ENCODE data around the gene COL5A1.
"Not testable (repeated sequence)": the region's sequence is repeated elsewhere in the genome, so short reads cannot be mapped to it uniquely, and the experiment has no call there.

COL5A1 gene

DNA sequence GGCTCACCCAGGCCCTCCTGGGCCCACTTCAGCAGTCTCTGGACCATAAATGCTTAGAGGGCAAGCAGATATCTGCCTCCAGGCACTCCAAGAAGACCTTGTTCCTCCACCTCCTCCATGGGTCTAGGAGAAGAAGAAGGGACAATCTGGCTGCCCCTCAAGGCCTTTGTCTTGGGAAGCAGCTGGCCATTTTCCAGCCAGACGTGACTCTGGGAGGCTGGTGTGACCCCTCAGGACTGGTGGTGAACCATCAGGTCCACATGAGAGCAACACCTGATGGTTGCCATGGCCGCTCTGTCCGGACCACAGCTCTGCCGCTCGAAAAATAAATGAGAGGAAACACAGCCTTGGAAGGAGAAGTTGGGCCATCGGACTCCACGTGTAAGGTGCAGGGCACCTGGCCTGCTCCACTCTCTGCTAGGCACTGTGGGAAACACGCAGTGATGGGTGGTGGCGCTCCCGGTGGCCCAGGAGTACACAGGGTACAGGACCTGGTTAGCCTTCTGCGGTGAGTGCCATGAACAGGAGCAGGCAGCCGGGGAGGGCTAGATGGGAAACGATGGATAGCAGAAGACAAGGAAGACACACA, 3.0 kb upstream of the COL5A1 start:
- in situ Hi-C loops (cut with MboI; ENCODE audit: low sequenced_read_pairs): no loop called here

DNA sequence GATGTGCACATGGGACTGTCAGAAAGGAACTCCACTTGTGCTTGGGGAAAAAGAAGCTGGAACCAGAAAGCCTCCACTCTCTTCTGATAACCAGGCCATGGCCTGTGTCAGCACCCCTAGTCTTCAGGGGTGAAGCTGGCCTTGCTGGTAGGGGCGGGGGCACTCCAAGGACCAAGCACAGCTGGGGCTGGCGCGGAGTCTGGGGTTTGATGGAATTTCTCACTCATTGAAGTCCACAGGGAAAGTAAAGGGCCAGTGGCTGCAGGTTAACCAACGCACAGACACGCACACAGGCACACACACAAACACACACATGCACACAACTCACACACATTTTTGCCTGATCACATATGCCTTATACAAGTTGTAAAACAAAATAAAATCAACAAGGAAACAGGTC, 1.6 kb upstream of the COL5A1 start:
- in situ Hi-C loops (cut with MboI; ENCODE audit: low sequenced_read_pairs): no loop called here

DNA sequence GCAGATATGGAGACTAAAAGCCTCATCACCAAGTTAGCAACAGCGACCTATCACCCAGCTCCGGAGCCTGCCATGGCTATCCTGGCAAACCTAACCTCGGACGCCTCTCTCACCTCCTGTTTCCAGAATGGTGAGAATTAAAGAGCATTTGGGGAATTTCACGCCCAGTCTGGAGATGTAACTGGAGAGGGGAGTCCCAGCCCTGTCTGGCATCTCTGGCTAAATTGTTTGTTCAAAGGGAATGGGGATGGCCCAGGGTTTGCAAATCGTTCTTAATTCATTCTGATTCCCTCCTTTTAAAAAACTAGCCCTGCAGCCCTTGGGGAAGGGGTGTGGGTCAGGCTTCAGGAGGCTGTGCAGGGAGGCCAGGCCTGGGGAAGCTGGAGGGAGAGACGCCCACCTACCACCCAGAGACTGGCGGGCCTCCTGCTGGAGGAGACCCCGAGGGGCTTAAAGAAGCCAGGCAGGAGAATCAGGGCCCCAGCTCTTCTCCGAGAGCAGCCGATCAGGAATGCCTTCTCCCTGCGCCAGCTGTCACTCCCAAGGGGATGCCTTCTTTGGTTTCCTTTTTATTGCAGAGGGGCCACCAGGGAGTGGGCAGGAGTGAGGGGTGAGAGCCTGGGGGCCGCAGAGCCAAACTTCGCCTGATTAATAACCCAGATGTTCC, 964 bp upstream of the COL5A1 start:
- in situ Hi-C loops (cut with MboI; ENCODE audit: low sequenced_read_pairs): no loop called here

DNA sequence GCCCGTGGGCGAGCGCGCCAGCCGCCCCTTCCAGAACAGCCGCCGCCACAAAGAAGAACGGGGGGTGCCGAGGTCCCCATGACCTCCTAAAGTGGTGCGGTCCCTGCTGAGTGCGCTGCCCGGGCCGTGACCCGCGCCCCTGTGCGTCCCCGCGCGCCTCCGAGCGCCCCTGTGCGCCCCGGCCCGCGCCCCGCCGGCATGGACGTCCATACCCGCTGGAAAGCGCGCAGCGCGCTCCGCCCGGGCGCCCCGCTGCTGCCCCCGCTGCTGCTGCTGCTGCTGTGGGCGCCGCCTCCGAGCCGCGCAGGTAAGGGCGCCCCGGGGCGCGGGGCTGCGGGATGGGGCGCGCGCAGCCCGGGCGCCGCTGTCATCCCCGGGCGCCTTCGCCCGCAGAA, 384 bp downstream of the COL5A1 start:
- in situ Hi-C loops (cut with MboI; ENCODE audit: low sequenced_read_pairs): no loop called here

DNA sequence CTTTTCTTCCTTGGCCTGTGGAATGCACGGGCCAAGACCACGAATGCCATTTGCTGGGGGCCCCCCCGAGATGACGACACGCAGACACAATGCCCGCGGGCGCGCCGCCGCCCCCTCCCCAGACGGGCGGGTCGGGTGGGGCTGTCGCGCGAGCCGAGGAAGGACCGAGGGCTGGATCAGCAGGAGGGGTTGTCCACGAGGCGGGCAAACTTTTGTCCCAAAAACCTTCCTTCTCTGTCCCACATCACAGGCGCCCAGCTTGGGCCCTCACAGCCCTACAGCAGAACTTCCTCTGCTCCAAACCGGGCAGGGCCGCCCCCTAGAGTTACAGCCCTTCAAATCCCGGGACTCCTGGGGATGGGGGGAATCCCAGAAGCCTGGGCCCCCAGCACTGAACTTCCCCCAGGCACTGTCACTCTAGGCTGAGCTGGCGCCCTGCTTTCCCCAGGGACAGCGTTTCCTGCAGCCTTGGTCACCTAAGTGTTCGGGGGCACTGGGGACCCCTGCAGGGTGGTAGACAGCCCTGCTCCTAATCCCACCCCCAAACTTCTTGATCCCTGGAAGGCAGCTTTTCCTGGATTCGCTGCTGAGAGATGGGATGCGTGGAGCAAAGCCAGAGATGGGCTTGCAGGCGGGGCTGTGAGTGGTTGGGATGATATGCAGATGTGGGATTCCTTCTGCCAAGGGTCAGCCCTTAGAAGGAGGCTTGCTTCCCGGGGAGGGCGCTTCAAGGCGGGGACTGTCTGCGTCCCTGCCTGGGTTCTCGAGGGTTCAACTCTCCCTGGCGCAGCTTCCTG, 980 bp downstream of the COL5A1 start:
- in situ Hi-C loops (cut with MboI; ENCODE audit: low sequenced_read_pairs): no loop called here

DNA sequence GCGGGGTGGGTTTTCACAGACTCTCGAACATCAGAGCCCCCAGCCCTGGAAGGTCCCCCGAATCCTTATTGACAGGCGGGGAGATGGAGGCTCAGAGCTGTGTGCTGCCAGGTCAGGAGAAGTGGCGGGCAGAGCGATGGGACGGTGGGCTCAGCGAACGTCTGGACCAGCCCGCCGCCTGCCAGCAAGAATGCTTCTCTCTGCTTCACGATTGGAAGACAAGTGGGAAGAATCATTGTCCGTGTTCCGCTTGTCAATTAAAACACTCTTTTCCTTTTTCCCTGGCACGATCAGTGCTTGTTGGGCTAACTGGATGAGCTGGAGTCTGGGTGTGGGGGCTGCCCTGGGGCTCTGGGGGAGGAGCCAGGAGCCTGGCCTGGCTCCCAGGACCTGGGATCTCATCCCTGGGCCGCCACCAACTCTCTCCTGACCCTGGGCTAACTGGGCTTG, 1.6 kb downstream of the COL5A1 start:
- in situ Hi-C loops (cut with MboI; ENCODE audit: low sequenced_read_pairs): no loop called here

DNA sequence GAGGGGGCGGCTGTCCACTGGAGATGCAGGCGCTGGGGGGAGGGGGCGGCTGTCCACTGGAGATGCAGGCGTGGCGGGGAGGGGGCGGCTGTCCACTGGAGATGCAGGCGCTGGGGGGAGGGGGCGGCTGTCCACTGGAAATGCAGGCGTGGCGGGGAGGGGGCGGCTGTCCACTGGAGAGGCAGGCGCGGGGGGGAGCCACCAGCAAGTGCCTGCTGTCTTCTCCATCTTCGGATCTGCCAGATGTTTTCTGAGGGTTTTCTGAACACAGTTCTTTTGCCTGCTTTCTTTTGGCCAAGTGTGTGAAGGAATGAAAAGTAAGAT, 2.8 kb downstream of the COL5A1 start:
- in situ Hi-C loops (cut with MboI; ENCODE audit: low sequenced_read_pairs): not testable (repeated sequence)

DNA sequence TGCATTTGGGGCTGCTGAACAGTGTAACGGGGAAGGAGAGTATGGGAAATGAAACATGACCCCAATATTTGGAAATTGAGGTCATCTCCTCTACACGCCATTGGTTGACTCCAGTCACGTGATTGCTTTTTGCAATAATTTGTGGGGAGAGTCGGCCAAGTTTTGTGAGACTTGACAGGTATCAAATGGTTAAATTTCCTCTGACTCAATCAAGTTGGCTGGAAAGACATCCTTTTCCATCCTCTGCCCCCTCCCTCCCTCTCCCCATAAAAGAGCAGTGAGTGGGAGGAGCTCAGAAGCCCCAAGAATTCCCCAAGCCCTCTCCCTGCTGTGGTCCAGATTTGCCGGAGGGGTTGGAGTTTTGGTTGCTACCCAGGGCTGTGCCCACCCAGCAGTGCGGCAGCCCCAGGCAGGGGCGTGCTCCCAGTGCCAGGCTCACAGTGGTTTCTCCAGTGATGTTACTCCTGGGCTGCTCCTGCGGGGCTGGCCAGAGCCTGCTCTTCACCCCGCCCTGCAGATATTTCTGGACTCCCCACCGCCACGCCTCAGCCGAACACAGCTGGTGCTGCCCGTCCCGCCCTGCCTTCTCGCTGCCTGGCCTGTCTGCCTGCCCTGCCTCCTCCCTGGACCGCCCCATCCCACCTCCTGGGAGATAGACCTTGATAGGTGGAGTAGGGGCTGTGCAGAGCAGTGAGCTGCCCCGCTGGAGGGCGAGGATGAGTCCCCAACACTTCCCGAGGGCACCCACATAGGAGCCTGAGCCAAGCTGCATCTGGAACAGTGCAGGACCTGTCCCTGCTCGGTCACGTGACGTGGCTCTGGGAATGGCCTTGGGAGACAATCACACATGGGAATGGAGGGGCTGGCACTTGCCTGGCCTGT, 3.4 kb downstream of the COL5A1 start:
- in situ Hi-C loops (cut with MboI; ENCODE audit: low sequenced_read_pairs): no loop called here

DNA sequence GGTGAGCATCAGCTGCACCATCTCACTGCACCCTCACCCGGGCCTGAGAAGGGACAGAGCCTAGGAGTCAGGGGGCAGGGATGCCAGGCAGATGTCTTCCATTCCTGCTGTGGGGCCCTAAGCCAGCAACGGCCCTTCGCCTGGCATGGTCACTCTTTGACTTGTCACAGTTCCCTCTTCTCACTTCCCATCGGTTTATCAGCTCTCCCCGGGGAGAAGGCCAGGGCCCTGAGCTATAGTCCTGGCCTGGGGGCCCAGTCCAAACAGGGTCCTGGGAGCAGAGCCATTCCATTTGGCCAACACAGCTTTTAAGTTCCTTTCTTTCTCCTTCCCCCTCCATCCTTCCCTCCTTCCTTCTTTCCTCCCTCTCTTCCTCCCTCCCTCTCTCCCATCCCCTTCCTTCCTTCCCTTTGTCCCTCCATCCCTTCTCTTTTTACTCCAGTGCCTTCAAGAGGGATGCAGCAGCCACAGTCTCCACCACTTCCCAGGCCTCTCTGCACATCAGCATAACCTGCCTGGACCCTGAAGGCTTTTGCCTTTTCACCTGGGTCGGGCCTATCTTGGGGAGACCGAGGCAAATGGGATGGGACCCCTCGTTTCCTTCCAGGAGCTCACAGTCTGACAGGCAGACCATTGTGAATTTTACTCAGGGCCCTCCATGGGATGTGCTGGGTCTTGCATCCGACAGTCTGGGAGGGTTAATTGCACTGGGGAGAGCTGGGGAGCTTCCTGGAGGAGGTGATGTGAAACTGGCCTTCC, 4.2 kb downstream of the COL5A1 start:
- in situ Hi-C loops (cut with MboI; ENCODE audit: low sequenced_read_pairs): no loop called here

DNA sequence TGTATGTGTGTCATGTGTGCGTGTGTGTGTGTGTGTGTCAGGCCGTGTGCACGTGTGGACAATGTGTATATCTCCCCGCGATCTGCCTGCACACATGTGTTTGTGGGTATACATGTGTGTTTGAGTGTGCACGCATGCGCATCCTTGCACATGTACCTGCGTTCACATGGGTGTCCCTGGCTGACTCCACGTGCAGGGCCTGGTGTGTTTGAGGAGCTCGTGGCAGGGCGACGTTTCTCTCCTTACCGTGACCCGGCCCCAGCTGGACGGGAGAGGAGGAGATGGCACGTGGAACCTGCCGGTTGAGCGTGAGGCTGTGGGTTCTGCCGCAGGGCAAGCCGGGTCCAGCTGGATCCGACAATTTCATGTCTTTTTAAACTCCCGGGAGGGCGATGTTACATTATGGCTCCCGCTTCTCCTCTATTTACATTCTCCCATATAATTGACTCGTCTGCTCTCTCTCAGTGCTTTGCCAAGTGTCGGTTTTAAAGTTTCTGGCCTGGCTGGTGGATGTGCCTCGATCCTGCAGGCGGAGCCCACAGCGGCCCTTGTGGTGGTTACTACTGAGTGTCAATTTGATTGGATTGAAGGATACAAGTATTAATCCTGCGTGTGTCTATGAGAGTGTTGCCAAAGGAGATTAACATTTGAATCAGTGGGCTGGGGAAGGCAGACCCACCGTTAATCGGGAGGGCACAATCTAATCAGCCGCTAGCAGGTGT, 5.9 kb downstream of the COL5A1 start:
- in situ Hi-C loops (cut with MboI; ENCODE audit: low sequenced_read_pairs): no loop called here

DNA sequence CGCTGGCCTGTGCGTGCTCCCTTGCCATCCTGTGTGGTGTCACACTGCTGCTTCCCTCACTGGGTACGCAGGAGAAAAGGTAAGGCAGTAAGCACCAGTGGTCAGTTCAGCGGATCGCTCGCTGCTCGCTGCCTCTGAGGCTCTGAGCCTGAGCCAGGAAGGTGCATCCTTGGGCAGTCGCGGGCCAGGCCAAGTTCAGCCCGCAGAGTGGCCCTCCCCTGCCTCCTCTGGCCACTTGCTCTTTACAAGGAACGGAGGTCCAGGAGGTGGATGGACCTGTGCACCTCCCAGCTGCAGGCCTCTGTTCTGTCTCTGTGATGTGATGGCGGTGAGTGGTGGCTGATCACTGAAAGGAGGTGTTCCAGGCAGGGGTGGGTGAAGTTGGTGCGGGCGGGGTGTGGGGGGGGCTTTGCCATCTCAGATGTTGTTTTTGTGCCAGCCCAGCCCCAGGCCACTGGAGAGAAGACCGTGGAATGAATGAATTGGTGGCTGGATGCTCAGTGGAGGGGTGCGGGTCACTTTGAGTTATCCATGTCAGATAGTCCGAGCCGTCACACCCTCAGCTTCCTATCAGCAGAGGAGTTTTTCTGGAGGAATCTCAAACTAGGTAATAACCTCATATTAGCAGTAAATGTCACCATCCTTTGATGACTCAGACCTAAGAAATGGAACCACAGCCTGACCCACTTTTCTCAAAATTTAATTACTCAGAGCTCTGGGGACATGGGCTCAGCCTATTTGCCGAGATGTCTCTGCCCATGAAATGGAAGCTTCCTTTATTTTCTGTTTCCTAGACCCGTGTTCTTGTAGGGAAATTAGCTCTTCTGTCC, 7.3 kb downstream of the COL5A1 start:
- in situ Hi-C loops (cut with MboI; ENCODE audit: low sequenced_read_pairs): no loop called here

DNA sequence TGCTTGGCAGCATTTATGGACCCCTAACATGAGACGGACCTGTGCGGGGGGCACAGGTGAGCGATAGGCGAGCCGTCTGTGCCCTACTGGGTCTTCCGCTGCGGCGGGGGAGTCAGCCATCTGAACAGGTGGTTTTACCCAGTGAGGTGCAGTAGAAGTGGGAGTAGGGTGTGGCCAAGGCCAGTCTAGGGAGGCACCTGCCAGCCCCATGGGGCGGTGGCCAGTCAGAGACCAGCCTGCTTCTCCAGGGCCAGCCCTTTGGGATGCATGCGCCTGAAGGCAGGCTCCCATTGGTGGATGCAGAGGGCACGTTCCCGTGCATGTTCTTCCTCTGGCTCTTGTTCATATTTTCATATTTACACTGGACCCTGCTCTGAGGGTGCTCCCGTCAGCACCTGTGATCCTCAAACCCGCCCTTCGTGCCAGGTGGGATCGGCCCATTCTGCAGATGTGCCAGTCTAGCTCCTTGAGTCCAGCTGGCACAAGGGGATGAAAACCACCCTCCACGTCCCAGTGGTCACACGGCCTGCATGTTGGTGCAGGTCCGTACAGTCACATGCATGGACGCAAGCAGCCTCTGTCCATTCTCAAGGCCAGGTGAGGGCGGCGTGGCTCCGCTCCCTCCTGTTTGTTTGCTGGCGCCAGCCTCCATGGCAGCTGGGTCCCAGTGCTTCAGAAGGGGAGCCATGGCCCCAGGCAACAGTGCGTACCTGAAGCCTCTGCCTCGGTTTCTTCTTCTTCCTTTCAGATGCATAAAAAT, 9.0 kb downstream of the COL5A1 start:
- in situ Hi-C loops (cut with MboI; ENCODE audit: low sequenced_read_pairs): no loop called here

DNA sequence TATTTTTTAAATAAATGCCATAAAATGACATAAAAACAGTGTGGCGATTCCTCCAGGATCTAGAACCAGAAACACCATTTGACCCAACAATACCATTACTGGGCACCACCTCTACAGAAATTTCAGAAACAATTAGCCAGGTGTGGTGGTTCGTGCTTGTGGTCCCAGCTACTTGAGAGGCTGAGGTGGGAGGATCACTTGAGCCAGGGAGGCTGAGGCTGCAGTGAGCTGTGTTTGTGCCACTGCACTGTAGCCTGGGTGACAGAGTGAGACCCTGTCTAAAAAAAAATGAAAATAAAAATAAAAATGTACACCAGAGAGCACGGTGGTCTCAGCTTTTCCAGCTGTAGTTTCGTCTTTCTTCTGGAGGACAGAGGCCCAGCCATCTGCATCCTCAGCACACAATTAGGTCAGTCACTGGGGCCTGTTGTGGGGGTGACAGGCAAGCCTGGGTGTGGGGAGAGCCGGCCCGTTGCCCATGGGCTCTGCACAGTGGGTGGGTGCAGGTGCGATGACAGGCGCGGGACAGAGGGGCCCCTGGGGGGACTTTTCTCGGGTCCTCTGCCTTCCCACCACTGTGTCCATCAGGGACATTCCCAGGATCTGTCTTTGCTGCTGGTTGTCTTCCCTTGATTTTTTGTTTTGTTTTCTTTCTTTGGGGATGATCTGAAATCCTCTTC, 9.8 kb downstream of the COL5A1 start:
- in situ Hi-C loops (cut with MboI; ENCODE audit: low sequenced_read_pairs): no loop called here

DNA sequence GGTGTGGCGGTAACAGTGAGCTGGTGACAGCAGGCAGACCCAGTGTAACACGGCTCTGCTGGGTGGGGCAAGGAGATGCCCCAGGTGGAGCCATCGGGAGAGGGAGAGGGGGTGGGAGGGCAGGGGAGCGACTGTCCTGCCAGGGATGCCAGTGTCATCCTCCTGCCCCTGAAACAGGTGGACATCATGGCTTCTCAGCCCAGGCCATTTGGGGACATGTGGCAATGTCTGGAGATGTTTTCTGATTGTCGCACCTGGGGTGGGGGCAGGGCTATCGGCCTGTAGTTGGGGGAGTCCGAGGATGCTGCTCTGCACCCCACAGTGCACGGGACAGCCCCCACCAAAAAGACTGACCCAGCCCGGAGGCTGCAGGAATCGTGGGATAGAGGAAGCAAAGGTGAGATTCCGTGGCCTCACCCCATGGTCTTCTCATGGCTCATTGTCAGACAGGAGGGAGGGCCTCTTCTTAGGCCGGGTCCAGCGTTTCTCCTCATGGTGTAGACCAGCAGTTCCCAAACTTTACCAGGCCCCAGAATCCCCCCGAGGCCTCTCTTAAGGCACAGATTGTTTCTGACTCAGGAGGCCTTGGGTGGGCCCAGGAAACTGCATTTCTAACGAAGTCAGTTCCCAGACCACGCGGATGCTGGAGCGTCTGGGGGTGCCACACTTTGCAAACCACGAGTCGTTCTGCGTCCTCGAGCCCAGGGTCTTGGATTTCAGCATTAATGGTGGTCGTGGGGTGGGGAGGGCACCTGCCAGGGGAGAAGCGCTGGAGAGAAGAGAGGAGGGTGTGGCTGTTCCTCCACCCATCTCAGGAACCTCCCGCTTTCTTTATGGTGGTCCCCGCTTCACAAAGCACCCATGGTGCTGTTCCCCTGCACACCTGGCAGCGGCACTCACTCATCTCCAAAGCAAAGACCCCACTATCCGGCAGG, 11.0 kb downstream of the COL5A1 start:
- in situ Hi-C loops (cut with MboI; ENCODE audit: low sequenced_read_pairs): no loop called here

DNA sequence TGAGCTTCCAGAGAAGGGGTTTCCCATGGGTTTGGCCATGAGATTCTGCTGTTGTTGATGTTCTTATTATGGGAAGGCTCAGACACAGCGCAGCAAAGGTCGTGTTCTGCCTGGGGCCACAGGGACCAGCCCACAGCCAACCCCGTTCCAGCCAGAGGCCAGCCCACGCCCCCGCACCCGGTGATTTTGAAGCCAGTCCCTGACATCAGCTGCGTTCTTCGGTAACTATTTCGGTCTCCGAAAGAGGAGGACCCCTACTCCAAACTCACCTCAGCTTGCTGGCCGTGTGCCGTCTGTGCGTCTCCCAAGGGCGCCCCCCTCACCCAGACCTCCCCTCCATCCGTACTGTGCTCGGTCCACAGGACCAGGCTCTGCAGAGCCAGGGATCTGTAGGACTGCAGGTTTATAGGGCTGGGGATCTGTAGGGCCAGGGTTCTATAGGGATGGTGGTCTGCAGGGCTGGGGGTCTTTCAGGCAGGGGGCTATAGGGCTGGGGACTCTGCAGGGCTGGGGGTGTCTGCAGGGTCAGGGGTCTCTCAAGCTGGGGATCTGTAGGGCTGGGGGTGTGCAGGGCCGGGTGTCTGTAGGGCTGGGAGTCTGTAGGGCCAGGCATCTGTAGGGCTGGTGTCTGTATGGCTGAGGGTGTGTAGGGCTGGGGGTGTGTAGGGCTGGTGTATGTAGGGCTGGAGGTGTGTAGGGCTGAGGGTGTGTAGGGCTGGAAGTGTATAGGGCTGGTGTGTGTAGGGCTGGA, 11.8 kb downstream of the COL5A1 start:
- in situ Hi-C loops (cut with MboI; ENCODE audit: low sequenced_read_pairs): no loop called here

DNA sequence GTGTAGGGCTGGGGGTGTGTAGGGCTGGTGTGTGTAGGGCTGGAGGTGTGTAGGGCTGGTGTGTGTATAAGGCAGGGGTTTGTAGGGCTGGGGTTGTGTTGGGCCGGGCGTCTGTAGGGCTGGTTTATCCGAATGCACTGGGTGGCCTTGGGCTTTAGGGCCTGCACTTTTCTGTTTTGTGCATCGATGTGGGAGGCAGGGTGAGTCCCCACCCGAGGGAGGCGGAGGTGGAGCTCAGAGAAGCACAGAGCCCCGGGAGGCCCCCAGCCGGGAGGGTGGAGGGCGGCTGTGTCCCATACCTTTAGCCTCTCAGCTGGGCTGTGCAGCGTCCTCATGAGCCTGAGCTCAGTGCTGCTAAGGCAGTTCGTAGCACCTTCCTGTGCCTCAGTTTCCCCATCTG, 13.5 kb downstream of the COL5A1 start:
- in situ Hi-C loops (cut with MboI; ENCODE audit: low sequenced_read_pairs): no loop called here
